Measurements from ENCODE around the gene ENTPD2.

The ENTPD2 gene

GRCh38 chr9:137030006-137030405 is 23.9 kb downstream of the ENTPD2 start:
- DNase-seq (ENCODE audit: low read depth in 2 of 2): no peak

GRCh38 chr9:137029058-137029936 is 24.6 kb downstream of the ENTPD2 start:
- no peak for DNase-seq (ENCODE audit: low read depth in 2 of 2)

GRCh38 chr9:137028263-137029057 is 25.4 kb downstream of the ENTPD2 start:
- no peak for DNase-seq (ENCODE audit: low read depth in 2 of 2)

GRCh38 chr9:137027369-137028262 is 26.2 kb downstream of the ENTPD2 start, which contains the start of gene ABCA2:
ABCA2 (minus strand) TSS chr9:137028237; CDS start chr9:137028140, 97 bp downstream.
- DNase-seq (ENCODE audit: low read depth in 2 of 2): no peak

- DNase-seq (ENCODE audit: low read depth in 2 of 2): no peak
Observed at GRCh38 chr9:137026828-137027227, 27.0 kb downstream of the ENTPD2 start.

- no peak for DNase-seq (ENCODE audit: low read depth in 2 of 2)
Observed at GRCh38 chr9:137026384-137026783, 27.5 kb downstream of the ENTPD2 start.

GRCh38 chr9:137025517-137025966 is 28.3 kb downstream of the ENTPD2 start:
- no peak for DNase-seq (ENCODE audit: low read depth in 2 of 2)

GRCh38 chr9:137023583-137023991 is 30.3 kb downstream of the ENTPD2 start:
- DNase-seq (ENCODE audit: low read depth in 2 of 2): no peak

GRCh38 chr9:137023157-137023556 is 30.7 kb downstream of the ENTPD2 start:
- DNase-seq (ENCODE audit: low read depth in 2 of 2): no peak

- no peak for DNase-seq (ENCODE audit: low read depth in 2 of 2)
Observed at GRCh38 chr9:137022662-137023008, 31.2 kb downstream of the ENTPD2 start.

- DNase-seq (ENCODE audit: low read depth in 2 of 2): no peak
Observed at GRCh38 chr9:137021979-137022661, 31.7 kb downstream of the ENTPD2 start.

- no peak for DNase-seq (ENCODE audit: low read depth in 2 of 2)
Observed at GRCh38 chr9:137021568-137021978, 32.3 kb downstream of the ENTPD2 start.

- DNase-seq (ENCODE audit: low read depth in 2 of 2): no peak
Observed at GRCh38 chr9:137020771-137021567, 32.9 kb downstream of the ENTPD2 start.

- no peak for DNase-seq (ENCODE audit: low read depth in 2 of 2)
Observed at GRCh38 chr9:137019891-137020683, 33.8 kb downstream of the ENTPD2 start.

GRCh38 chr9:137018761-137019559 is 34.9 kb downstream of the ENTPD2 start:
- no peak for DNase-seq (ENCODE audit: low read depth in 2 of 2)

GRCh38 chr9:137017791-137018497 is 35.9 kb downstream of the ENTPD2 start:
- DNase-seq (ENCODE audit: low read depth in 2 of 2): no peak

- no peak for DNase-seq (ENCODE audit: low read depth in 2 of 2)
Observed at GRCh38 chr9:137017071-137017470, 36.8 kb downstream of the ENTPD2 start.

GRCh38 chr9:137016436-137016835 is 37.4 kb downstream of the ENTPD2 start:
- no peak for DNase-seq (ENCODE audit: low read depth in 2 of 2)
